Adipose tissue (tissue), 3 donors: ENCODE results near the gene GSTK1. TPM values are rescaled to one million over a fixed set of nuclear protein-coding genes. Genes with fewer than 3 reads are reported as not detected.

Source experiments
- H3K27ac ChIP-seq: one replicate; pipeline ENCODE4 v1.5.1; 2013; ENCODE audit warnings: low read depth, low read length
- WGBS, 3 donors: extraction: QIAGEN DNeasy Blood & Tissue Kit; methylation state at CpG; one replicate each; pipeline ENCODE4 v1.1.7; 2013; 5-methylcytosine and 5-hydroxymethylcytosine counted together
- polyA plus RNA-seq, 3 donors: library from polyadenylated mRNA; stranded (reverse); fragments of 200-250 nt; gene quantifications; one replicate each; pipeline ENCODE4 v1.2.3, GENCODE V29; 2013
- donor health status: healthy with polysubstance abuse.
- donor health status: Bipolar disorder and iron deficiency.
- donor health status: healthy.

The GSTK1 gene
- polyA plus RNA-seq, 3 donors = 89.9 to 213 (median 147) TPM

- WGBS, 3 donors = 80 to 91% (median 81%) methylated on average over 3 of the region's 3 CpGs
- H3K27ac ChIP-seq = no peak overlapping the region
These were observed 26.7 kb upstream of the GSTK1 start for GRCh38 chr7:143236408-143236990.

DNA sequence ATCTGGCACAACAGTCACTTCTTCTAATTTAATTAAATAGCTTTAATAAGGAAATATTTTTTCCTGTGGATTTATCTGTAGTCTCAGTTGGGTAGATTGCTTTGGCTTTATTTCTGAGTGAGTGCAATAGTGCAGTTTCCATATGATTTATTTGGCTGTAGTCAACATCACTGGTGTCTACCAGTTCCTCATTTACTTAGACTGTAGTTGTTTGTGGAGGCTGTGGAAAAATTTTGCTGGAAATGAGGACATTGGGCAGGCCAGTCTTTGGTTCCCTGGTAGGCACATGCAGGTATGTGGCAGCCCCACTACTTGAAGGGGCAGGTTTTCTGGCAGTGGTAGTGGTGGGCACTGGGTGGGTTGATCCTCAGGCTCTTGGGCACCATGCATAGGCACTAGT lies 25.9 kb upstream of the GSTK1 start:
- no peak overlapping the region for H3K27ac ChIP-seq

DNA sequence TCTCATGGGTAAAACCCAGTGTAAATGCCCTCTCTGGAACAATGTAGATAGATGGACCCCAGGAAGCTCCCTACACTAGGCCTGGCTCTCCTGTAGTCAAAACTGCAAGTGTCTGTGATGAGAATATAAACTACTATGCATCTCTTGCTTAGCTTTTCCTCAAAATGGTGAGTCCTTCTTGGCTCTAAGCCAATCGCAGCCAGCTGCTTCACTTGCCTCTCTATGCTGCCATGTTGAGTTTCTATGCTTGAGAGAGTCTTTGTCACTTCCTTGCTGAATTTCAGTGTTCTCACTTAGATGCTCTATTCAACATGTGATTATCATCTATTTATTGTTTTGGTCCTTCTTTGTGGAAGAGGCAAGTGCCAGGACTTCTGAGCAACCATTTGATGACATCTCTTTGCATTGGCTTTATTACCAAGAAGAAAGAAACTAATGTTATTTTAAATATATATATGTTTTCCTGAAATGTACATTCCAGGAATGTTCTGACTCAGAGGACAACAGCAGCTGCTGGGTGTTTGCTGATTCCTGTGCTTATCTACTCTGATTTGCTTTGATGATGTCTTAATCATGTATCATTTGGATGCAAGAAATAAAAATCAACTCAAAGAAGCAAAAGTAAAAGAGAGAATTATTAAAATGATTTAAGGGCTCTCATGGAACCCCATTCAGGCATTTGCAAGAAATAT lies 24.8 kb upstream of the GSTK1 start:
- no peak overlapping the region for H3K27ac ChIP-seq
- 86 to 93% (median 89%) methylated on average over 1 of the region's 1 CpG for WGBS, 3 donors

GRCh38 chr7:143239813-143240212 lies 23.4 kb upstream of the GSTK1 start:
- no peak overlapping the region for H3K27ac ChIP-seq

- no peak overlapping the region for H3K27ac ChIP-seq
- WGBS, 3 donors = 17 to 19% (median 19%) methylated on average over 9 of the region's 9 CpGs
These were observed 22.7 kb upstream of the GSTK1 start for GRCh38 chr7:143240291-143241168.

- WGBS, 3 donors = 81 to 85% (median 82%) methylated on average over 11 of the region's 11 CpGs
- H3K27ac ChIP-seq = no peak overlapping the region
These were observed 20.9 kb upstream of the GSTK1 start for GRCh38 chr7:143242306-143242705.

- H3K27ac ChIP-seq = no peak overlapping the region
- 53 to 68% (median 60%) methylated on average over 7 of the region's 7 CpGs for WGBS, 3 donors
These were observed 20.1 kb upstream of the GSTK1 start for GRCh38 chr7:143243111-143243510.

- no peak overlapping the region for H3K27ac ChIP-seq
- 65 to 75% (median 66%) methylated on average over 3 of the region's 3 CpGs for WGBS, 3 donors
These were observed 19.6 kb upstream of the GSTK1 start for GRCh38 chr7:143243614-143244013.

DNA sequence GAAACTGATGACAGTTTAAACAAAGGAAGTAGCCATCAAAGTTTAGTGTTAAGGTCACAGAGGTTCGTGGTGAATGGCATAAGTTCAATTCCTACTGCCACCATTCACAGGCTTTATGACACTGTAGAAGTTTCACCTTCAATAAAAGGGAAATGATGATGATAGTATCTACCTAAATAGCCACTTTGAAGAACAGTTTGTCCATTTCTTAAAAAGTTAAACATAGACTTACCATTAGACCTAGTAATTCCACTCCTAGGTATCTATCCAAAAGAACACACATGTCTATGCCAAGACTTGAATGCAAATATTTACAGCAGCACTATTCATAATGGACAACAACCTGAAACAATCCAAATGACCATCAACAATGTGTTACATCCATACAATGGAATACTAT lies 18.9 kb upstream of the GSTK1 start:
- H3K27ac ChIP-seq = no peak overlapping the region
- 40 to 51% (median 43%) methylated on average over 1 of the region's 1 CpG for WGBS, 3 donors

DNA sequence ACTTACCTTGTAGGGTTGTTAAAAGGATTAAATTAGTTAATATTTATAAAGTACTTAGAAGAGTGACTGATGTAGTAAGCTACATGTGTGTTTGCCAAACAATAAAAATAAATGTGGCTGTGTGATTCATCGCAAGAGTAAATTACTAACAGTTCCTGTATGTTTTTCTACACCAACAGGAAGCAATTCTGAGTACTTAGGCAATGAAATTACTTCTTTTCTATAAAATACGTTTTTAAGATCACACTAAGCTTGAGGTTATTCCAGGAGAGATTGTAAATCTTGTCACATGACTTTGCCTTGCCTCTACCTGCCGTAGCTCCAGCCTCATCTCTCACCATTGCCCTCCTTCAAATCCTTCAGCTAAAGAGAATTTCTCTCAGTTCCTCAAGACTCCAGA lies 18.1 kb upstream of the GSTK1 start:
- H3K27ac ChIP-seq = no peak overlapping the region
- WGBS, 3 donors = 39 to 62% (median 45%) methylated on average over 3 of the region's 3 CpGs

DNA sequence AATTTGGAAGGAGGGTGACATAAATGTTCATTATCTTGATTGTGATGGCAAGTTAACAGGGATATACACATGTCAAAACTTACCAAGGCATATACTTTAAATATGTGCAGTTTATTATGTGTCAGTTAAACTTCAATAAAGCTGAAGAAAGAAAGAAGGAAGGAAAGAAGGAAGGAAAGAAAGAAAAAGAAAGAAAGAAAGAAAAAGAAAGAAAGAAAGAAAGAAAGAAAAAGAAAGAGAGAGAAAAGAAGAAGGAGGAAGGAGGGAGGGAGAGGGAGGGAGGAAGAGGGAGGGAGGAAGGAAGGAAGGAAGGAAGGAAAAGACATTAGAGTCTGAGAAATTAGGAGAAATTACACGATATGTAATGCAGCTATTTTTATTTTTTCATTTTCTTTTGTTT lies 15.9 kb upstream of the GSTK1 start:
- 19 to 75% (median 42%) methylated on average over 1 of the region's 1 CpG for WGBS, 3 donors
- H3K27ac ChIP-seq = no peak overlapping the region

- 59 to 95% (median 93%) methylated on average over 2 of the region's 2 CpGs for WGBS, 3 donors
- no peak overlapping the region for H3K27ac ChIP-seq
These were observed 14.4 kb upstream of the GSTK1 start for GRCh38 chr7:143248761-143249354.

- no peak overlapping the region for H3K27ac ChIP-seq
These were observed 13.0 kb upstream of the GSTK1 start for GRCh38 chr7:143250199-143250598.

GRCh38 chr7:143250822-143251221 lies 12.4 kb upstream of the GSTK1 start:
- 85 to 86% (median 85%) methylated on average over 1 of the region's 1 CpG for WGBS, 3 donors
- H3K27ac ChIP-seq = no peak overlapping the region

DNA sequence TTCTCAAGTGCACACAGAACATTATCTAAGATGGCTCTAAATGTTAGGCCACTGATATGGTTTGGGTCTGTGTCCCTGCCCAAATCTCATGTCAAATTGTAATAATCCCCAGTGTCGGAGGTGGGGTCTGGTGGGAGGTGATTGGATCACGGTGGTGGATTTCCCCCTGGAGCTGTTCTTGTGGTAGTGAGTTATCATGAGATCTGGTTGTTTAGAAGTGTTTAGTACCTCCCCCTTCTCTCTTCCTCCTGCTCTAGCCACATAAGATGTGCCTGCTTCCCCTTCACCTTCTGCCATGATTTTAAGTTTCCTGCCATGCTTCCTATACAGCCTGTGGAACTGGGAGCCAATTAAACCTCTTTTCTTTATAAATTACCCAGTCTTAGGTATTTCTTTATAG lies 11.2 kb upstream of the GSTK1 start:
- WGBS, 3 donors = 68 to 85% (median 84%) methylated on average over 2 of the region's 2 CpGs

DNA sequence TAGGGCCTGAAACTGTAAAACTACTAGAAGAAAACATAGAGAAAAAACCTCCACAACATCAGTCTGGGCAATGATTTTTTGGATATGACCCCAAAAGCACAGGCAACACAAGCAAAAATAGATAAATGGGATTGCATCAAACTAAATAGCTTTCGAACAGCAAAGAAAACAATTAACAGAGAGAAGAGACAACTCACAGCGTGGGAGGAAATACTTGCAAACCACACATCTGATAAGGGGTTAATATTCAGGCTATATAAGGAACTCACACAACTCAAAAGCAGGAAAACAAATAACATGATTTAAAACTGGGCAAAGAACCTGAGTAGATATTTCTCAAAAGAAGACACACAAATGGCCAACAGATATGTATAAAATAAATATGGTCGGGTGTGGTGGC lies 7.7 kb upstream of the GSTK1 start:
- WGBS, 3 donors = 58 to 82% (median 64%) methylated on average over 3 of the region's 3 CpGs

More for the DNA sequence above, 11.2 kb upstream of the GSTK1 start:
- no peak overlapping the region for H3K27ac ChIP-seq

GRCh38 chr7:143256325-143256724 lies 6.9 kb upstream of the GSTK1 start:
- 85 to 89% (median 85%) methylated on average over 3 of the region's 3 CpGs for WGBS, 3 donors
- no peak overlapping the region for H3K27ac ChIP-seq

More for the DNA sequence above, 7.7 kb upstream of the GSTK1 start:
- H3K27ac ChIP-seq = no peak overlapping the region

GRCh38 chr7:143256932-143257331 lies 6.3 kb upstream of the GSTK1 start:
- no peak overlapping the region for H3K27ac ChIP-seq
- WGBS, 3 donors = 86 to 93% (median 89%) methylated on average over 4 of the region's 4 CpGs

DNA sequence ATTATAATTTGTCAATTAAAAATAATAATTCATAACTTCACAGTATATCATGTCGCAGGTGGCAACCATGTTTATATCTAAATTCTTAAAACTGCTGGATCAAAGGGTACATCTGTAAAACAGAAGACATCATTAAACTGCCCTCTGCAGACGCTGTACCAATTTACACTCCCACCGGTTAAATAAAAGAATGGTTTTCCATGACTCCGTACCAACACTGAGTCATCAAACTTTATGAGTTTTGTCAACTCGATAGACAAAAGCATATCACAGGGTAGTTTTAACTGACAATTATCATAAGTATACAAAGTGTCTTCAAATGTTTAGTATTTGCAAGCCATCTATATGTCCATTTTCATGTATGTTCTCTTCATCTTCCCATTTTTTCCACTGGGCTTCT lies 5.7 kb upstream of the GSTK1 start:
- WGBS, 3 donors = 87 to 89% (median 88%) methylated on average over 5 of the region's 5 CpGs
- H3K27ac ChIP-seq = no peak overlapping the region
